Endometrium (tissue), 2 donors: ENCODE measurements around the gene TNNC2.
"Not testable (repeated sequence)": the region's sequence is repeated elsewhere in the genome, so short reads cannot be mapped to it uniquely, and the experiment has no call there.

ENCODE experiments used
- FAIRE-seq: peaks from 2 replicates; lab custom pipeline; 2012; peaks lifted over from hg19 to GRCh38; lab: Jason Lieb, UNC
- donor health status: control.
- donor health status: control.

Gene TNNC2

DNA sequence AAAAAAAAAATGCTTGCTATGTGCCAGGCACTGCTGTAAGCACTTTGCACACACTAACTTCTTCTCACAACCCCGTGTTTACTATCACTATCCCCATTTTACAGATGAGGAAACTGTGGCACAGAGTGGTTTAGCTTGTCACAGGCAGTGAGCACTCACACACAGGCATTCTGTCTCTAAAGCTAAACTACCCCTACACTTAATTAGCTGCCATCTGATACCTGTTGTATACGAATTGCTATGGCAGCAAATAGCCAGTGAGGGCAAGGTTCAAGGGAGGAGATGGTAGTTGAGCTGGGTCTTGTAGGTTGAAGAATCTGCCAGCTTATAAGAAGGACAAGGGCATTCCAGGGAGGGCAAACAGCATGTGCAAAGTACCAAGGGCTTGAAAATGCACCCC lies 5.2 kb downstream of the TNNC2 start:
- FAIRE-seq: no peak

- no peak for FAIRE-seq
Observed at GRCh38 chr20:45819466-45819865, 7.6 kb downstream of the TNNC2 start.

DNA sequence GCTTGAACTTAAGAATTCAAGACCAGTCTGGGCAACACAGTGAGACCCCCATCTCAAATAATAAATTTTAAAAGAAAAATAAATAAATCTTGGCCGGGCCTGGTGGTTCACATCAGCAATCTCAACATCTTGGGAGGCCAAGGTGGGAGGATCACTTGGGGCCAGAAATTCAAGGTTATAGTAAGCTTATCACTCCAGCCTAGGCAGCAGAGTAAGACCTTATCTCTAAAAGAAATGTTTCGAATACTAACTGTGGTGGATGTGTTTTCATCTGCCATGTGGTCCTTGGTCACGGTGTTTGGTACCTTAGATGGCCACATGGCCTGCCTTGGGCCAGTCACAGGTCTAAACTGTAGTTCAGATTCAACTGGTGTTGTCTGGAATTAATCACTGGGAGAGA lies 8.9 kb downstream of the TNNC2 start:
- no peak for FAIRE-seq

DNA sequence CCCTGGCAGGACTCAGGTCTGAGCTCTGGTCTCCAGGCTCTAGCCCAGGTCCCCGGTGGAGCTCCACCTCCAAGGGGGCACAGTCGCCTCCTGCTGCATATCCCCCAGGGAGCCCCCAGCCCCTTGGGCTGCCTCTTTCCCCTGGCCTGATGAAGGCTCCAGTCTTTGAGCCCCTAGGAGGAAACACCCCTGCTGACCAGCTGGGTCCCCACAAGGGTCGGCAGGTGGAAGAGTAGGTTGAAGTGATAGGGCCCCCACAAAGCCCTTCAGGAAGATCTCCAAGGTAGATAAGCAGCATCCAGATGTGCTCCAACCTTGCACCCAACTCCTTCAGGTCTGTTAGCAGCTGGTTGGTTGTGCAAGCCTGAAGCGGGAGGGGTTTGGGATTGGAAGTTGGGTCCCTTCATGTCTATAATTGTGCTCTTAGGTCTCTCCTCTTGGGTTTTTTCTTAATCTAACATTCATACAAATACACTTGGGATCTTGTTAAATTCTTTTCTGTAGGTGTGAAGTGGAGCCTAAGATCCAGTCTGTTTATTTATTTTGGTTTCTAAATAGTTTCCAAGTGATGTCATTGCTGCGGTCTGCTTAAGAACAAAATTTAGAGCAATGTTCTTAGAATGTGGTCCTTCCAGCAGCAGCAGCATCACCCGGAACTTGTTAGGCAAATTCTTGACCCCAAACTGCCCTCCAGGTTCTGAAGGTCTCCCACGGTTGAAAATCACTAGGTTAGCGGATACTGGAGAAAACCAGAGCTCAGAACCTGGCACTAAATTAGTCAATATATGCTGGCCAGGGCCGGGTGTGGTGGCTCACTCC lies 9.5 kb downstream of the TNNC2 start:
- FAIRE-seq: no peak

GRCh38 chr20:45816951-45817350 lies 10.2 kb downstream of the TNNC2 start:
- FAIRE-seq: no peak

- FAIRE-seq: no peak
Observed at GRCh38 chr20:45814314-45814713, 12.8 kb downstream of the TNNC2 start.

DNA sequence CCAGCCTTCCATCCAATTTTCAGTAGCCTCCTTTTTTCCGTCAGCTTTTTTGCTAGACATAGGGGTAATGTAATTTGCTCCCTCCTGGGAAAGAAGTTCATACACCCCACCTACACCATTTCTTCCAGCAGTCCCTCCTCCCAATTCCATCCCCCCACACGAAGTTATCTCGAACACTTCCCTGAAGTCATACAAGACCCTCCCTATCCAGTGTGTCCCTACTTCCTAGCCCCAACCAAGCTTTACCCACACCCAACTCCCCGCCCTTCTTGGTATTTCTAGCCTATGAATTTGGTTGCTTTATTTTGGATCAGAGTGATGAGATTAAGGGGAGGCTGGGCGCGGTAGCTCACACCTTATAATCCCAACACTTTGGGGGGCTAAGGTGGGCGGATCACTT lies 13.6 kb downstream of the TNNC2 start:
- FAIRE-seq: no peak

DNA sequence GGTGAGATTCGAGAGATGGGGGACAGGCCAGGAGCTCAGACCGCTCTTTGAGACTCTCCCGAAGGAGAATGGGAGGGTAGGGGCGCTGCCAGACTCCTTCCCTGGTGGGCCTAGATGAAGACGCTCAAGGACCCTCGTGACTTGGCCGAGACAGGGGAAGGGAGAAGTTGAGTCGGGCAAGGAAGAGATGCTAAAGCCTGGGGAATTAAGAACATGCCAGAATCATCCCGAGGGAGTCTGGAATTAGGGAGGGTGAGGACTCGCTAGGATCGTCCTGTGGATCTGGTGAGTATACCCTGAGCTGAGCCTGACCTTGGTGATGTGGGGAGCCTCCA lies 14.1 kb downstream of the TNNC2 start:
- no peak for FAIRE-seq

DNA sequence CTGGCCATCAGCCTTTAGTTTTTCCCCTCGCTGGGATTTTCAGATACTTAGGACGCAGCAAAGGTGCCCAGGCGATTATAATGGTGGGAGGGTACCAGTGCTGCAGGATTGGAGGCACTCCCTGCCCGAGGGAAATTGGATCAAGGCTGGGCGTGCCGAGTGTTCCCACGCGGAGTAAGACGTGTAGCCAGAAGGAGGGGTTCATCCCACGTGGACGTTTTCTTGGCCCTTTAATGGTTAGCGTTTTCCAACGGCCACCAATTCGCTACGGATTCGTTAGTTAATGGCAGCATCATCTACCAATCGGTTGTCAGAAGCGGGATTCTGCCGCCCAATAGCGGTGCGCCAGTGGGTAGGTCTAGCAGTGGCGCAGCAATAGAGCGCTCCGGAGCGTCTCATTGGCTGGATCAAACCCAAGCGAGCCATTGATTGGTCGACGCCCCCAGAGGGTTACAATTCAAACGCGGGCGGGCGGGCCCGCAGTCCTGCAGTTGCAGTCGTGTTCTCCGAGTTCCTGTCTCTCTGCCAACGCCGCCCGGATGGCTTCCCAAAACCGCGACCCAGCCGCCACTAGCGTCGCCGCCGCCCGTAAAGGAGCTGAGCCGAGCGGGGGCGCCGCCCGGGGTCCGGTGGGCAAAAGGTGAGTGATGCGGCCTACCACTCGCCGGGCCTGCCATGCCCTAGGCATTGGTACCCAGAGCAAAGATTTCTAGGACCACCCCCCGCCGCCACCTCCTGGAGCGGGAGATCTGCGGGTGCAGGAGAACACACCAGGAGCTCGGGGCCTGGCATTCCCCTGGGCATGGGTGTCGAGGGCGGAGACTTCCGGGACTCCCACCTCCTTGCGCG lies 14.7 kb downstream of the TNNC2 start, which contains the start of gene UBE2C:
UBE2C (plus strand) TSS at position 488 of the 849 bp plus-strand sequence; CDS start at position 540, 52 bp downstream.
- FAIRE-seq: peak; percentile 97

DNA sequence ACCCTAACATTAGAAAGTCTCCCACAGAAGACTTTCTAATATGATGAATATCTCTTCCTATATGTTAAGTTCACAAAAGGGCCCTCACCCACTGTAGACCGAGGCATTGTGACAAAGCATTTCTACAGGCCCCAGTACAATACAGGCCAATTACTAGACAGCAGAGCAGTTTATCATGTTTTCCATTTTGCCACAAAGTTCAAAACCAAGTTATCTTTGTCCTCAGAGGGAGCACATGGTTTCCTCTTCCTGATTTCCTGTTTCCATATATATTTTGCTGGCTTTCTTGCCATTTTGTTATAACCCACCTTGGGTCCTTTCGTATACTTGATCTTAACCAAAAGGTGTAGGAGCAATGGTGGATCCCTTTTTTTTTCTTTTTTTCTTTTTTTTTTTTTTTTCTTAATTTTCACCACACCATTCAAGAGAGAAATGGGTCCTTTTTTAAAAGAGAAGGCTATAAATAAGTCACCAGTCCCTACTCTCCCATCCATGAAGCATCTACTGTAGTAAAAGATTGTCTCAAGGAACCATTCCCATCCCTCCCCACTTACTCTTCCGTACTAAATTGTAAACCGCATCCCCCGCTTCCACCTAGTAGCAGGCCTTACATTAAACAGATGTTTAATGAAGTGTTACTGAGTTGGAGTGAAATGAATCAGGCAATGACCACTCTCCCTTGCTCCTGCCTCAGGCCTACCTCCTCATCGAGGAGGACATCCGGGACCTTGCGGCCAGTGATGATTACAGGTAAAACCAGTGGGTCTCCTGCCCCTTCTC lies 16.7 kb downstream of the TNNC2 start:
- no peak for FAIRE-seq

DNA sequence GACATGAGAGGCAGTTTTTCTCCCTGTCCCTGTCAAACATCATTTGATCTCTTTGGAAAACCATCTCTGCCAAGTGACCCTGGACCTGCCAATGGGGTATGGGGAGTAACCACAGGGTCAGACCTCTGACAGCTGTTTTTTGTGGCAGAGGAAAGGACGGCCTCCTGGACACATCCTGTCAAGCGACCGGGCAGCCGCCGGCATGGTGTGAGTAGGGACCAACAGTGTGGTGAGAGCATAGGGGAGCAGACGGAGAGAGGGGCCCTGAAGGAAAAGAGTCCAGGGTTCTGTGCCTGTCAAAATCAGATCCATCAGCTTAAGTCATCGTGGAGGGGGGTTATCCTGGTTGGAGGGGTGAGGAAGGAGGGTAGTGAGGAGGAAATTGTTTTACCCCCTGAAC lies 25.3 kb downstream of the TNNC2 start:
- no peak for FAIRE-seq

GRCh38 chr20:45798935-45799642 lies 28.0 kb downstream of the TNNC2 start:
- no peak for FAIRE-seq

- FAIRE-seq: not testable (repeated sequence)
Observed at GRCh38 chr20:45797955-45798354, 29.2 kb downstream of the TNNC2 start.

DNA sequence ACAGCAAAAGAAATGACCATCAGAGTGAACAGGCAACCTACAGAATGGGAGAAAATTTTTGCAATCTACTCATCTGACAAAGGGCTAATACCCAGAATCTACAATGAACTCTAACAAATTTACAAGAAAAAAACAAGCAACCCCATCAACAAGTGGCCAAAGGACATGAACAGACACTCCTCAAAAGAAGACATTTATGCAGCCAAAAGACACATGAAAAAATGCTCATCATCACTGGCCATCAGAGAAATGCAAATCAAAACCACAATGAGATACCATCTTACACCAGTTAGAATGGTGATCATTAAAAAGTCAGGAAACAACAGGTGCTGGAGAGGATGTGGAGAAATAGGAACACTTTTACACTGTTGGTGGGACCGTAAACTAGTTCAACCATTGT lies 29.6 kb downstream of the TNNC2 start:
- not testable (repeated sequence) for FAIRE-seq

DNA sequence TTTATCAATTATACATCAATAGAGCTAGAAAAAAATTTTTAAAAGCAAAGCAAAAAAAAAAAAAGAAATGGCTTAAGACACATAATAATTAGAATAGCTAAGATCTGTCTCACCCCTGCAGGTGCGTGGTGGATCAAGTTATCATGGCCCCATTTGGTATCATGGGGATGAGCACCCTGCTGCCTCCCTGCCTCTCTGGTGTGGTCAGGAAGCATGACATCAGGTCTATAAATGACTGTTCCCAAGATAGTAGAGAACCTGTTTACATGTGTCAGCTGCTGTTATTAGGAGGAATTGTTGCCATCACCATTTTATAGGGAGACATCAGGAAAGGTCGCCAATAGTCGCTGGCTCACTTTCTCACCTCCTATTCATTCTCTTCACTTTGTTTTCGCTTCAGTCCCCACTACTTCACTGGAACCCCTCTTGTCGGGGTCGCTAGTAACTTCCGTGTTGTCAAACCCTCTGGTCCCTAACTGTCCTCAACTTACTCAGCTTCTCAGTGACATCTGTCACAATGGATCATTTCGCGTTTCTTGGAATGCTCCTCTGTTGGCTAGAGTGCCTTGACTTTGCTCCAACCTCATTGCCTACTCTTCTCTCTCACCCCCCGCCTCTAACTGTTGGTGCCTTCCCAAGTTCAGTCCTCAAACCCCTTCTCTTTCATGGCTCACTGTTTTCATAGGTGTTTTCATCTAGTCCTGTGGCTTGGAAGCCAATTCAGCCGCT lies 30.6 kb downstream of the TNNC2 start:
- no peak for FAIRE-seq

DNA sequence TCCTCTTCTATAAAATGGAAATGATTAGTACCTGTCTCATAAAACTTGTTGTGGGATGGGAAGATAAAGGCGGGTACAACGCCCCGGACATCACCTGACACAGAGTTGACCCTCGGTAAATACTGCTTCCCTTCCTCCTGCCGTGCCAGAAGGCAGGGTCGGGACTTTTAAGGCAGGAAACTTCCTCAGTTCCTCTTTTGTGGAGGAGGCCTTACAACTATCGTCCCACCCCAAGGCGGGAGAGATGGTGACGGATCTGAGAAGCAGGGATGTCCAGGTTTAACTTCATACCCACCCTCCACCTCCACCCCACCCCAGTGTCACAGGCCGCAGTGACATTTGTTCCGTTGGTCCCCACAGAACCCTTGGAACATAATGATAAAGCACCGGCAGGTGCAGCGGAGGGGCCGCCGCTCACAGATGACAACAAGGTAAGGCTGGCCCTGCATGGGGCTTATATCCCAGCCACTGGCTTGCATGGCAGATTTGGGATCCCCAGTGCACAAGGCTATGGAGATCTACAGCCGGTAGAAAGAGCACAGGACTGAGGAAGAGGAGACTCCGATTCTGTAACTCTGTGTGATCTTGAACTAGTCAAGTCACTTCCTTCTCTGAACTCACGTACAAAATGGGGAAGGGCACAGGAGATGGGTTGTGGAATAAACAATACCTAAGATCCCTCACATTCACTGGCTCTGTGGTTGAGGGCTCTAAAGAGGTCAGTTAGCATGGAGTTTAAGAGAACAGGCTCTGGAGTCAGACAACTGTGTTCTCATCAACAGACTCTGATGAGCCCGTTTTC lies 34.6 kb downstream of the TNNC2 start:
- FAIRE-seq: no peak

- no peak for FAIRE-seq
Observed at GRCh38 chr20:45788351-45788750, 38.8 kb downstream of the TNNC2 start.

DNA sequence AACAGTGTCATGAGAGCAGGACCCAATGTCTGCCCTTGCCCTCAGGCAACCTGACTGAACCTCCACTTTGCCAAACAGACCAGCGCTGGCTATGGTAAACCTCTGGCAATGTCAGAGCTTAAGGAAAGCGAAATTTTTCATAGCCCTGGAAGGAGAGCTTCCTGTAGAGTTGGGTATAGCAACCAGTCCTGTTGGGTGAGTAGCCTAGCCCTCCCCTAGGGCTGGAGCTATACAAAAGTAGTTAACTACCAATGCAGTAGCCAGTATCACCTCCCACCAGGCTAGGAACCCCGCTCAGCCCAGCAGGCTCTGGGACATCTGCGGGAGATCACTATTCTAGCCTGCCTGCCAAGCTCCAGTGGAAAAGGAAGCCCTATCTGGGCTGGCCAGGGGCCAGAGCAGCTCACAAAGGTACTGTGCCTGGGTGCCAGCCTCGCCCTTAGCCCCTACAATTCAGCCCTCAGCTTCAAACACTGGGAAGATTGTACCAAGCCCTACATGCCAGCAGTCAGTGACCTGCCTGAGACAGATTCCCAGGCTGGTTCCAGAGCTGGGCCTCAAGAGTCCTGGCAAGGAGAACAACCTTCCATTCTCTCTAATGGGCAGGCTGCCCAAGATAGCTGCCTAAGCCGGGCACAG lies 43.3 kb downstream of the TNNC2 start:
- FAIRE-seq: no peak

DNA sequence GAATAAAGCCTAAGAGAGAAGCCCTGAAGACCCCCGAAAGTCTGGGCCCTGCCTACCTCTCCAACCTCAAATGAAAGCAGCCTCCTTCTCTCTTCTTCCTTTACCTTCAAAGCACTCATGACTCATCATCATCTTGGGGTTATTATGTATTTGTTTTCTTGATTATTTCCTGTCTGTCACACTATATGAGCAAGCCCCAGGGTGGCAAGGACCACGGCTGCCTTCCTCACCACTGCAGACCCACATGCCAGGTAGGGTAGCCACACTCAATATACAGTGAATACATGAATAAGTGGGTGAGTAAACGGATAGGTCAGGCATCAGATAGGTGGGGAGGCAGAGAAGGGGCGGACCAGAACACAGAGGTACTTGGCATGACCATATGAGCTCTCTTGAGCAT lies 44.2 kb downstream of the TNNC2 start:
- no peak for FAIRE-seq

GRCh38 chr20:45781391-45781931 lies 45.7 kb downstream of the TNNC2 start:
- FAIRE-seq: no peak
